GM19043 (cell line): ENCODE data around the gene MTERF2.
A peak's percentile ranks its signal among the peaks of the same experiment; 100 is the strongest.

Experiments
- ATAC-seq: cut with Tn5 transposase; IDR thresholded peaks from one replicate; pipeline ENCODE4 v1.9.1; 2021; ENCODE audit warnings: low read depth; ENCODE audit not compliant: unreplicated experiment

Gene MTERF2

DNA sequence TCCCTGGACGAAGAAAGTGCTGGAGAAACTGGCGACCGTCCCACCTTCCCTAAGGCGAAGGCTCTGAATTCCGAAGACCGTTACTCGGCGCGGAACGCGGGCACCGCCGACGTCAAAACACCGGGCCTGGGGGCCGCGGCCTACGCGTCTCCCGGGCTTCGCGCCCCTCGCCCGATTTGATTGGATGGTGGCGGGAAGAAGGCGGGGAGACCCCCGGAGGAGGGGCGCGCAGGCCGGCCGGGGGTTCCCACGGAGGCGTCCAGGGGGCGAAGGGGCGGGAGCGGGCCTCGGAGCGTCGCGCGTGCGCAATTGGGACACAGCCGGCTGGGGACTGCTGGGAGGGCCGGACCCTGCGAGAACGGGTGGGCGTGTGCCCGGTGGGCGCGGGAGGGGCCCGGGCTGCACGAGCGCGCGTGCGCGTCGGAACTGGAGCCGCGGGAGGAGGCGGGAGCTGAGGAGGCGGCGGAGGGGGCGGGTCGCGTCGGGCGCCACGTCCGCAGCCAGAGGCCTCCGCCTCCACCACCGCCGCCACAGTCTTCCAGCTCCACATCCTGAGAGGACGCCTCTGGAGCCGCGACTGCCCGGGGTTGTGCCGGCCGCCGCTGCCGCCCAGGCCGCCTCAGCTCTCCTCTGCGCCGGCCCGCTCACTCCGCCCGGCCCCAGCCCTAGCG, 31.4 kb downstream of the MTERF2 start, which contains the start of gene TMEM263:
TMEM263 (plus strand) TSS at position 531 of the 671 bp plus-strand sequence. CDS start 11,210 bp downstream, outside the sequence.
- peak; percentile 68 for ATAC-seq

GRCh38 chr12:106954462-106955376, 32.2 kb downstream of the MTERF2 start:
- ATAC-seq = peak; percentile 10

GRCh38 chr12:106953352-106954250, 33.3 kb downstream of the MTERF2 start:
- ATAC-seq = no peak

DNA sequence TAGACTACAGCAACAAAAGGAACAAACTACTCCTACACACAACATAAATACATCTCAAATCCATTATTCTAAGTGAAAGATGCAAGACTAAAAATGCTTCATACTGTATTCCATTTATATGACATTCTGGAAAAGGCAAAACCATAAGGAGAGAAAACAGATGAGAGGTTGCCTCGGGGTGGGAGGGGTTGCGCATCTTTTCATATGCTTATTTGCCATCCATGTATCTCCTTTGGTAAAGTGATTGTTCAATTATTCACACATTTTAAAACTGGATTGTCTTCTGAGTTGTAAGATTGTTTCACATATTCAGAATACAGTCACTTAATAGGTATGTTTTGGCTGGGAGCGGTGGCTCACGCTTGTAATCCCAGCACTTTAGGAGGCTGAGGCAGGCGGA, 36.4 kb downstream of the MTERF2 start:
- ATAC-seq = no peak

DNA sequence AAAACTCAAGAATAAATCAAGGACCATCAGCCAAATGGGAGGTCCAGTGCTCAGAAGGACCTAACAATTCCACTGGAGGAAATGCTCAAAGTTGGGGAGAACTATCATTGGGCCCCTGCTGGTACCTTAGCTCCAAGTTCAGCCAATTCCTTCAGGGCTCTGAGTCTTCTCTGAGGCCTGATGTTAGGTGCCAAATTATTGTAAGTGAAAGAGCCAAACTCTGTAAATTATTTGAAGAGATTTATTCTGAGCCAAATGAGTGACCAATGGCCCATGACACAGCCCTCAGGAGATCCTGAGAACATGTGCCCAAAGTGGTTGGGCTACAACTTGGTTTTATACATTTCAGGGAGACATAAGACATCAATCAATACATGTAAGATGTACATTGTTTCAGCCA, 39.5 kb downstream of the MTERF2 start:
- ATAC-seq = no peak

GRCh38 chr12:106945261-106945851, 41.6 kb downstream of the MTERF2 start:
- ATAC-seq = no peak

DNA sequence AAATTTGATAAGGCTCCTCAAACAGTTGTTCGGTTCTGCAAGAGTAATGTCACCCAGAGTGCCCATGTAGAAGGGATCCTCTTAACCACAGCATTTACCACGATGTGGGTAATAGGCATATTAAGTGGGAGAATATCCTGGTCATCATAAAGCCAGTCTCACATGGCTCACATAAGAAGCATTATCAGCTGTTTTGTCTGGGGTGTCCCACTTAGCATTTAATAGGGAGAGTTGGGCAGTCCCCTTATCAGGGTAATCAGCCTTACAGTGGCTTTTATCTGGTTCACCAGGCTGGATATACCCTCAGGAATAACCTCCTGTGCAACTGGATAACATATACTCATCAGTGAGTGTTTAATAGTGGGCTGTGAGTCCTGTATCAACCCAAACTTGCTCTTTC, 44.2 kb downstream of the MTERF2 start:
- ATAC-seq = no peak

DNA sequence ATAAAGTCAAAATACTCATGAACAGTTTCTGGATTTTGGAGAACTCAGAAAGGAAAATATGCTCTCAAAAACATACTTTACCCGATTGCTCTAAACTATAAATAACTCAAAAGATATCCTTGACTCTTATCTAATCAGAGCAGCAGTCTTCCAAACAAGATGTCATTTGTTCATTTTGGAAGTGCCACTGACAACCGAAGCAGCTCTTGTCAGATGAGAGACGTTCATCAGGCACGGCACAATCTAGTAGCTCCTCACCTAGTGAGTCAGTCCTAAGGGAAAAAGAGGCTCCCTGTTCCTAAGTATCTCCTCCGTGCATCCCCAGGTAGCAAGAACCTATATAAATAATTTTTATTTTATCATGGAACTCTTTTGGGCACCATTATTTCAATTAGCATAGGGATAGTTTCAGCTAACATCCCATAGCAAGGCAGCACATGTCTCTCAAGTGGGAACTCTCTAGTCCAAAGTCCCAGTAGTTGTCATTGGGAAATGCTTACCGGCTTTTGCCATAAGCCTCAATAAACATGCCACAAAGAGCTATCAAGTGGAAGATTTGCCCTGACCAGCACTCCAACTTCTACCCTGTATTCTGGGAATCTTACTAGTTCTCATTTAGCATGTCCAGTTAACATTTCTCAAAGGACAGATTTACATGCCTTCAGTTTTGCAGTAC, 45.3 kb downstream of the MTERF2 start:
- no peak for ATAC-seq

DNA sequence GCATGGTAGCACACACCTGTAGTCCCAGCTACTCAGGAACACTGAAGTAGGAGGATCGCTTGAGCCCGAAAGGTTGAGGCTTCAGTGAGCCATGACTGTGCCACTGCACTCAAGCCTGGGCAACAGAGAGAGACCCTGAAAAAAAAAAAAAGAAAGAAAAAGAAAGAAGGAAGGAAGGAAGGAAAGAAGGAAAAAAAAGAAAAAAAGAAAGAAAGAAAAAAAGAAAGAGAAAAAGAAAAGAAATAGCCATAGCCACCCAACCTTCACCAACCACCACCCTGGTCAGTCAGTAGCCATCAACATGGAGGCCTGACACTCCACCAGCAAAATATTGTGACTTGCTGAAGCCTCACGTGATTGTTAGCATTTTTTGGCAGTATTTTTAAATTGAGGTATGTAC, 52.7 kb downstream of the MTERF2 start:
- ATAC-seq = no peak
